Activated B cell treated with CpG ODN at 0.5 μM for 24 hours (primary cell): Measurements from ENCODE around the gene LIPF. TPM values are rescaled to one million over a fixed set of nuclear protein-coding genes. Genes with fewer than 3 reads are reported as not detected.

Experiments used
- ATAC-seq: fragments of 200-7000 bp; cut with Tn5 transposase; one replicate; pipeline ENCODE4 v1.10.0; 2021; ENCODE audit warnings: low read depth, mild to moderate bottlenecking, moderate library complexity
- CTCF ChIA-PET: fragments of 350-600 bp; sonication (Branson Sonifier 250); formaldehyde crosslinking; loops from one replicate; lab custom pipeline; 2021; ENCODE audit warnings: antibody characterized with exemption; lab: Charles Lee
- POLR2A ChIA-PET: fragments of 350-600 bp; sonication (Branson Sonifier 250); formaldehyde crosslinking; loops from one replicate; lab custom pipeline; 2021; ENCODE audit warnings: antibody characterized with exemption; lab: Charles Lee
- DNase-seq: peaks from one replicate; pipeline ENCODE4 v3.0.0; 2022
- H3K27ac Mint-ChIP-seq: one replicate; pipeline ENCODE4 v1.8.0; 2020; ENCODE audit warnings: mixed read lengths
- H3K27me3 Mint-ChIP-seq: one replicate; pipeline ENCODE4 v1.8.0; 2021; ENCODE audit warnings: mixed read lengths
- H3K36me3 Mint-ChIP-seq: one replicate; pipeline ENCODE4 v1.8.0; 2021; ENCODE audit warnings: low read depth, mixed read lengths
- H3K4me1 Mint-ChIP-seq: one replicate; pipeline ENCODE4 v1.8.0; 2021; ENCODE audit warnings: mixed read lengths
- H3K4me3 Mint-ChIP-seq: one replicate; pipeline ENCODE4 v1.8.0; 2020; ENCODE audit warnings: mild to moderate bottlenecking, mixed read lengths
- H3K9me3 Mint-ChIP-seq: one replicate; pipeline ENCODE4 v1.8.0; 2020; ENCODE audit warnings: mixed read lengths
- CTCF ChIP-seq: fragments of 200-600 bp; IDR thresholded peaks from one replicate; pipeline ENCODE4 v1.8.0; 2022; ENCODE audit warnings: antibody characterized with exemption, mild to moderate bottlenecking
- intact Hi-C: fragments of 100-400 bp; cut with micrococcal nuclease; formaldehyde crosslinking; loops from one replicate; pipeline ENCODE4 v1.15.1; 2024
- total RNA-seq: library from RNA; stranded (reverse); gene quantifications from 2 replicates; pipeline ENCODE4 v1.2.3, GENCODE V29; 2022

Gene LIPF
- total RNA-seq, 1 donor from 2014 or later = not detected

- Mint-ChIP-seq H3K4me3 (no peak overlapping the region), H3K4me1 (no peaks in the 10 kb centered on the region), H3K27me3 (peaks cover 7% of the 10 kb centered on the region), H3K36me3 (no peaks in the 10 kb centered on the region), H3K27ac (no peak overlapping the region), H3K9me3 (no peaks in the 10 kb centered on the region)
- TF ChIP-seq CTCF = no peak
- ChIA-PET POLR2A (no interaction called here), CTCF (no interaction called here)
- DNase-seq (no peak), ATAC-seq (no peak)
- intact Hi-C loops = no loop called here
Observed at GRCh38 chr10:88715517-88715916, 51.3 kb downstream of the LIPF start.

- DNase-seq (no peak), ATAC-seq (no peak)
- H3K4me1 Mint-ChIP-seq = peaks cover 6% of the 10 kb centered on the region
- H3K9me3 Mint-ChIP-seq = no peaks in the 10 kb centered on the region
- intact Hi-C loops = no loop called here
- H3K36me3 Mint-ChIP-seq = no peaks in the 10 kb centered on the region
- peaks cover 7% of the 10 kb centered on the region for H3K27me3 Mint-ChIP-seq
- ChIA-PET POLR2A (no interaction called here), CTCF (no interaction called here)
- no peak overlapping the region for H3K27ac Mint-ChIP-seq
- no peak overlapping the region for H3K4me3 Mint-ChIP-seq
- no peak for TF ChIP-seq CTCF
Observed at GRCh38 chr10:88721392-88721791, 57.1 kb downstream of the LIPF start.

- ChIA-PET POLR2A (no interaction called here), CTCF (interaction anchor here (1.0 kb wide), 1 partner anchor 30 kb away, joined by 5 read pairs; no protein-coding TSS in a partner anchor)
- TF ChIP-seq CTCF = no peak
- no peak for DNase-seq
- peaks cover 6% of the 10 kb centered on the region for H3K4me1 Mint-ChIP-seq
- ATAC-seq = no peak
- H3K27me3 Mint-ChIP-seq = peaks cover 3% of the 10 kb centered on the region
- H3K4me3 Mint-ChIP-seq = no peak overlapping the region
- H3K9me3 Mint-ChIP-seq = no peaks in the 10 kb centered on the region
- H3K27ac Mint-ChIP-seq = no peak overlapping the region
- intact Hi-C loops = no loop called here
- no peaks in the 10 kb centered on the region for H3K36me3 Mint-ChIP-seq
Observed at GRCh38 chr10:88725798-88726197, 61.6 kb downstream of the LIPF start.

- CTCF ChIA-PET = no interaction called here
- no peak for TF ChIP-seq CTCF
- no peak overlapping the region for H3K4me3 Mint-ChIP-seq
- no peak for DNase-seq
- intact Hi-C loops = no loop called here
- POLR2A ChIA-PET = no interaction called here
- no peak for ATAC-seq
- H3K27ac Mint-ChIP-seq = no peak overlapping the region
- no peaks in the 10 kb centered on the region for H3K36me3 Mint-ChIP-seq
- H3K9me3 Mint-ChIP-seq = no peaks in the 10 kb centered on the region
- peaks cover 3% of the 10 kb centered on the region for H3K27me3 Mint-ChIP-seq
- peaks cover 9% of the 10 kb centered on the region for H3K4me1 Mint-ChIP-seq
Observed at GRCh38 chr10:88728107-88728763, 64.0 kb downstream of the LIPF start.

Other genes with a start within 250 kb of the LIPF start
- gene RNLS, start 81.1 kb upstream of the LIPF start, total RNA-seq = 4.9 and 5.7 TPM in 2 replicates
- gene LIPJ, start 77.7 kb upstream of the LIPF start, total RNA-seq = 0.07 and 0.31 TPM in 2 replicates
- gene LIPK, start 41.8 kb downstream of the LIPF start, total RNA-seq = not detected in 2 replicates
- gene LIPN, start 95.6 kb downstream of the LIPF start, total RNA-seq = 0.24 and 0.27 TPM in 2 replicates
- not detected in 2 replicates for gene LIPM, start 138.3 kb downstream of the LIPF start, total RNA-seq
- not detected in 2 replicates for gene ANKRD22, start 187.4 kb downstream of the LIPF start, total RNA-seq
- gene STAMBPL1, start 215.8 kb downstream of the LIPF start, total RNA-seq = 38.7 and 44.5 TPM in 2 replicates